ENCODE data around the gene C2orf72. TPM values are rescaled to one million over a fixed set of nuclear protein-coding genes. Genes with fewer than 3 reads are reported as not detected.

C2orf72 gene
- polyA plus RNA-seq, 6 donors from 2014 or later: not detected

DNA sequence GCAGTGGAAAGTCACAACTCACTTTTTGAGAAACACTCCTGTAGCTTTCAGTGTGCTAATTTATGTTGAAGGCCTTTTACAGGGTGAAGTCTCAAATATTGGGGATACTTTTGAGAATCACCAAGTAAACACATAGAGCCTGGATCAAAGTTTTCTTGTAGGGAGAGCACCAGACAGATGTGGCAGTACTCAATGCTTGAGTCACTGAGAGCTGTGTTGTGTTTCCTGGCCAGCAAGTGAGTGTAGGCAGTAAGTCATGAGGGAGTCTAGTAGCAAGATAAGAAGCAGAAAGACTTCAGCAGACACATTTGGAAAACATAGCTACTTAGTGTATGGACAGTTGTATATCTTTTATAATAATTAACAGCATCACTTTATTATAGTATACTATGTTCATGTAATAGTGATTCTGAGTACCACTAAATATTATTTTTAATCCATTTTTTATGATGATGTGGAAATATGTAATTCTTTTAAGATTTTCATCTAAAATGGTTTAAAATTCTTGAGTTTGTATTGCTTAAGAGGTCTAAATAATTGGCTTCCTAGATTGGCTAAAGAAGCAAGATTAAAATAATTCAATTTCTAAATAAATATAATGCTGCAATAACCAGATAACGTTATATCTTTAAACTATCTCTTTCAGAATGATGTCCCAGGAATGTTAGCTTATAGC, 32.2 kb downstream of the C2orf72 start:
- H3K4me3 Mint-ChIP-seq: no peak overlapping the region
- H3K4me1 Mint-ChIP-seq: no peaks in the 10 kb centered on the region
- H3K36me3 Mint-ChIP-seq: peaks cover 14 to 28% of the 10 kb centered on the region in 2 donors
- H3K27ac Mint-ChIP-seq: no peak overlapping the region
- no peaks in the 10 kb centered on the region for H3K27me3 Mint-ChIP-seq
- ATAC-seq (ENCODE audit: low read depth in 2 of 2) (no peak), DNase-seq (no peak)
- no peaks in the 10 kb centered on the region for H3K9me3 Mint-ChIP-seq

- no peak overlapping the region for H3K4me3 Mint-ChIP-seq
- ATAC-seq (ENCODE audit: low read depth in 2 of 2) (no peak), DNase-seq (no peak)
- no peaks in the 10 kb centered on the region for H3K4me1 Mint-ChIP-seq
- H3K36me3 Mint-ChIP-seq: peaks cover 26 to 34% of the 10 kb centered on the region in 2 donors
- H3K27me3 Mint-ChIP-seq: no peaks in the 10 kb centered on the region
- H3K27ac Mint-ChIP-seq: no peak overlapping the region
- no peaks in the 10 kb centered on the region for H3K9me3 Mint-ChIP-seq
Observed at GRCh38 chr2:231084565-231084964, 47.2 kb downstream of the C2orf72 start.

DNA sequence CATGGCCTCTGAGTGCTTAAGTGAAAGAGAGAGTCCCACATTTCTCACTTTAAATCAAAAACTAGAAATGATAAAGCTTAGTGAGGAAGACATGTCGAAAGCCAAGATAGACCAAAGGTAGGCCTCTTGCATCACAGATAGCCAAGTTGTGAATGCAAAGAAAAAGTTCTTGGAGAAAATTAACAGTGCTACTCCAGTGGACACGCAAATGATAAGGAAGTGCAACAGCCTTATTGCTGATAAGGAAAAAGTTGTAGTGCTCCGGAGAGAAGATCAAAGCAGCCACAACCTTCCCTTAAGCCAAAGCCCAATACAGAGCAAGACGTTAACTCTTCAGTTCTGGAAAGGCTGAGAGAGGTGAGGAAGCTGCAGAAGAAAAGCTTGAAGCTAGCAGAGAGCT, 51.4 kb downstream of the C2orf72 start:
- H3K27ac Mint-ChIP-seq: no peak overlapping the region
- H3K9me3 Mint-ChIP-seq: peaks cover 0 to 2% (median 0%) of the 10 kb centered on the region in 7 donors
- H3K36me3 Mint-ChIP-seq: peaks cover 17 to 27% of the 10 kb centered on the region in 2 donors

GRCh38 chr2:231093933-231094332, 56.6 kb downstream of the C2orf72 start:
- Mint-ChIP-seq H3K27me3 (no peaks in the 10 kb centered on the region), H3K4me3 (no peak overlapping the region), H3K36me3 (peaks cover 36 to 44% of the 10 kb centered on the region in 2 donors), H3K27ac (no peak overlapping the region), H3K9me3 (peaks cover 6 to 25% (median 9%) of the 10 kb centered on the region in 7 donors), H3K4me1 (no peaks in the 10 kb centered on the region)
- ATAC-seq (ENCODE audit: low read depth in 2 of 2): no peak
- DNase-seq: no peak

More for the DNA sequence above, 51.4 kb downstream of the C2orf72 start:
- Mint-ChIP-seq H3K4me3 (no peak overlapping the region), H3K27me3 (no peaks in the 10 kb centered on the region), H3K4me1 (no peaks in the 10 kb centered on the region)
- DNase-seq: no peak
- no peak for ATAC-seq (ENCODE audit: low read depth in 2 of 2)

DNA sequence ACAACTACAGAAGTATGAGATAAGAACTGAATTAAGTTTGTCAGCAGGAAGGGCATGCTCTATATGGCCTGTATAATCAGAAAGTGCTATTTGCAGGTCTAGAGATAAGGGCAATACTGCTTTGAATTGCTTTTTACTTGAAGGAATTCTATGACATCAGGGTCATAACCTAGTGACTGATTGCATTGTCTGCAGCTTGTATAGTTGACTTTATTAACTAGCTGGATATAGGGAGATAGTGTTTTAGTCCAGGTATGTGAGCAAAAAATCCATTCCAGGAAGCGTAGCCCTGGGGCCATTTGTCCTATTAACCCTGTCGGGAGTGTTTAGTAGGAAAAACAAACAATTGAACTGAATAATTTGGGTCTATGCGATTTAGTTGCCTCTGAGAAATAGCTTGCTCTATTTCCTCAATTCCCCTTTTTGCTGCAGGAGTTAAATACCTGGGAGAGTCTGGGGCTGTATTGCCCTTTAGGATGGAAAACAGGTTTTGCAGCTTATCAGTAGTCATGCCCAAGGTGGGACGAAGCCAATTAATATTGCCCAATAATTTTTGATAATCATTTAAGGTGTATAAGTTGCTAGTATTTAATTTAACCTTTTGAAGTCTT, 57.5 kb downstream of the C2orf72 start:
- Mint-ChIP-seq H3K9me3 (peaks cover 8 to 34% (median 15%) of the 10 kb centered on the region in 7 donors), H3K27me3 (no peaks in the 10 kb centered on the region), H3K36me3 (peaks cover 38 to 51% of the 10 kb centered on the region in 2 donors), H3K27ac (no peak overlapping the region), H3K4me1 (no peaks in the 10 kb centered on the region), H3K4me3 (no peak overlapping the region)
- DNase-seq: no peak
- ATAC-seq (ENCODE audit: low read depth in 2 of 2): no peak

Other genes starting within 250 kb of the C2orf72 start
- 100 to 1,000 TPM in 3 of 6 donors, 10 to 100 TPM in 3; 48.3 to 120 (median 100) TPM for gene ITM2C, start 172.6 kb upstream of the C2orf72 start, polyA plus RNA-seq (ENCODE audit: low read depth in 6 of 6)
- under 1 TPM in 3 of 6 donors, not detected in 3; 0.12 to 0.56 (median 0.21) TPM for gene GPR55, start 112.3 kb upstream of the C2orf72 start, polyA plus RNA-seq (ENCODE audit: low read depth in 6 of 6)
- gene SPATA3, start 41.4 kb upstream of the C2orf72 start, polyA plus RNA-seq (ENCODE audit: low read depth in 6 of 6): not detected
- 10 to 100 TPM; 36.4 to 44.5 (median 42.2) TPM for gene PSMD1, start 19.3 kb downstream of the C2orf72 start, polyA plus RNA-seq (ENCODE audit: low read depth in 6 of 6)
- not detected for gene HTR2B, start 87.5 kb downstream of the C2orf72 start, polyA plus RNA-seq (ENCODE audit: low read depth in 6 of 6)
- gene ARMC9, start 161.1 kb downstream of the C2orf72 start, polyA plus RNA-seq (ENCODE audit: low read depth in 6 of 6): under 1 TPM in 5 of 6 donors, not detected in 1; 0.29 to 0.71 (median 0.64) TPM